GM21576 (cell line): Measurements from ENCODE around the gene NBL1.

Source experiments
- ATAC-seq: cut with Tn5 transposase; IDR thresholded peaks from one replicate; pipeline ENCODE4 v1.9.1; 2021; ENCODE audit warnings: mild to moderate bottlenecking, moderate library complexity; ENCODE audit not compliant: unreplicated experiment

The NBL1 gene

DNA sequence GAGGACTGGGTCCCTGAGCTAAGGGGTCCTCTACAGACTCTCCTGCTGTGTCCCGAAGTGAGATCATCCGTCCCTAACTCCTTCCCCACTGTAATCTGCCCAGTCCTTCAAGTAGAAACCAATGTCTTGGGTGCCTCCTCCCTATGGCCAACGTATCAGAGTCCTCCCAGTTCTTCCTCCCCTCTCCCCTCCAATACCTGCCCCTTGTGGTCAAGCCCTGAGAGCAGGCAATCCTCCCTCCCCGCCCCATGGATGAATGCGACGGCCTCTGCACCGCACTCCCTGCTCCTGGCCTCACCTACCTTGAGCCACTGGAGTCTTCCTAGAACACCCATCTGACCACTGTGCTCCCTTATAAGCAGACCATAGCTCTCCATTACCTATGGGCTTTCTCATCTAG, 51.7 kb downstream of the NBL1 start:
- ATAC-seq: no peak

DNA sequence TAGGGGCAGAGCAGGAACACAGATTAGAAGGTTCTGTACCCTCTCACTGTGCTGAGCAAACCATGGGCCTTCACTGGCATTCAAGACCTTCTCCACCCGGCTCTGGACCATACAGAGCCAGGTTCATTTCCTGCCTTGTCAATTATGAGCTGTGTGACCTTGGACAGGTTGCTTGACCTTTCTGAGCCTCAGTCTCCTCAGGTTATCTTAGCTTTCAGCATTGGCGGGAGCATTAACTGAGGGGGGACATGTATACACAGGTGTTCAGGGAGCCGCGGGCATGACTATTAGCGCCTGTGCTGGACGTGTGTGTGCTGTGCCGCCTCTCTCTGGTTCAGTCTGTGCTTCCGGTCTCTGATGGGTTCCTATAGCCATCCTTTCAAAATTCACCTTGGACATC, 52.7 kb downstream of the NBL1 start:
- ATAC-seq: no peak

DNA sequence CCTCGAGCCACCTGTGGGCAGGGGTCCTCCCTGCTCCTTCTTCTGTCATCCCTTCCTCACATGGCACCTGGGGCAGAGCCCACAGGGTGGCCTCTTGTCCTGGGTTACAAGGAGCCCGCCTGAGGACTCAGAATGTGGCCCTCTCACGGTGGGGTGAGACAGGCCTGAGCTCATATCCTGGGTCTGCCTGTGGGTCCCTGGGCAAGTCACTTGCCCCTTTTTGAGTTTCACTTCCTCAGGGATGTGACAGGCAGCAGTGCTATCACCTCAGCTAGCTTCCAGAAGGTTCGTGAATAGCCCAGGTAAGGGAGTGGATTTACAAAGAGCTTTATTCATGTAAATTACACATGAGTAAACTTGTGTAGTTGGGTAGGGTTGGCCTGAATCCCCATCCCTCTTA, 54.1 kb downstream of the NBL1 start:
- no peak for ATAC-seq

DNA sequence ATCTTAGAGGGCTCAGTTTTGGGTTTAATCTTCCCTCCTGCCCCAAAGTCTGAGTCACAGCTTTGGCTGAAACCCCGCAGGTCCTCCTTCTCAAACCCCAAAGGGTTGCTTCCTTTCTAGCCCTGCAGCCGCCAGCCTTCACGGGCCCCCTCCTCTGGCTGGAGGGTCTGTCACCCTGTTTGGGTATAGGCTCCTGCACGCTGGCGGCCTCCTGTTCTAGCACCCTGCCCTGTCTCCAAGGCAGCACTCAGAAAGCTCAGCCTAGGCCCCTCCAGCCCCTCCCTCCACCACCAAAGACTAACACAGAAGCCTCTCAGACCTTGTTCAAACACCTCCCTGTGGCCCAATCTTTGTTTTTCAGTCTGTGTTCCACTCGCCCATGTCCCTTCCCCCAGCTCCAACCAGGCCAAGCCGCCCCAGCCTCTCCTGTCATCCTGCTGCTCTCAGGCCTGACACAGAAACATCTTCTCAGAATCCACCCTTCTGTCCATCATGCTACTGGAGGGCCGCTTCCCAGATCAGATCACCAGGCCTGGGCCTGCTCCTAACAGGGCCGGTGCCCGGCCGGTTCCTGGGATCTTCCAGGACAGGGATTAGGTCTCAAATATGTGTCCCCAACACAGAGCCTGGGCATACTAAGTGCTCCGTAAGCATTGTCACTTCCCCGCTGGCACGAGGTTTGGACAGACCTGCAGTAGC, 56.1 kb downstream of the NBL1 start:
- ATAC-seq: no peak

DNA sequence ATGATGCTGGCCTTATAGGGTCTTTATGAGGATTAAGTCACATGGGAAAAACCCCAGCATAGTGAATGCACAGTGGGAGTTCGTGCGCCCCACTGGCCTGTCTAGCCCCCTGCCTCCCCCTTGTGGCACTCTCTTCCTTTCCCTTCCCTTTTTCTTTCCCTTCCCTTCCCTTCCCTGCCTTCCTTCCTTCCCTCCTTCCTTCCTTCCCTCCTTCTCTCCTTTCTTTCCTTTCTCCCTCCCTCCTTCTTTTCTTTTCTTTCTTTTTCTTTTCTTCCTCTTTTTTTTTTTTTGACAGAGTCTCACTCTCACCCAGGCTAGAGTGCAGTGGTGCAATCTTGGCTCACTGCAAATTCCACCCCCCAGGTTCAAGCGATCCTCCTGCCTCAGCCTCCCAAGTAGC, 59.2 kb downstream of the NBL1 start:
- no peak for ATAC-seq

DNA sequence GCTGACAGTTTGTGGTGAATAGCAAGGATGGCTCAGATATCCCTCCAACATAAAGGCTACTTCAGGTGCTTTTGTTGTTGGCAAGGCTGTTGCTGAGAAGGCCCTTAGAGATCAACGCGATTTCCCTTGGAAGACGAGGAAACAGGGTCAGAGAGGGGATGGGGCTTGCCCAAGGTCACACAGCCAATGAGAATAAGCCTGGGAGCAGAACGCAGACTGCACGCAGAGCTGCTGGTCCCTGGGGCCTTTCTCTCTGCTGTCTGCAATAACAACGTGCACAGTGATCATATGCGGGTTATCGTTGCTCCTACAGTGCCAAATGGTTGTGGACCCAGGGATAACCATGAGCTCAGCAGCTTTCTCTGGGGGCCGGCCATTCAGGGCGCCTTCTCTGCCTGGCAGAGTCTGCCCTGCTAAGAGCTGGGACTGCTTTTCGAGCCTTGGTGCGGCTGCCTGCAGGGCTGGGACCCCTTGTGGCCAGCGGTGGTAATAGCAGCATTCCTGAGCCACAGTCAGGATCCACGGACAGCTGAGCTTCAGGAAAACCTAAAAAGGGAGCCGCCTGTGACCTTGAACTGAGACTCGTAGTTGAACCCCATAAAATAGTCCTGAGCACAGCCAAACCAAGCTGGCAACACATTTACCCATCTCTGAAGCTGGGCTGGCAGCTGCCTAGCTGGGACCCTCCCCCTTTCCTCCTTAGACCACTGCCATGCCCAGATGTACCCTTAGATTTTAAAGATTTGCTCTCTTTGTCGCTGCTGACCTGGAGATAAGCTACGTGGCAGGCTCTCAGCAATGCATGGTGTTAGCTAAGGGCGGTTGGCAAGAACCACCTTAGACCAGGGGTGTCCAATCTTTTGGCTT, 60.4 kb downstream of the NBL1 start:
- no peak for ATAC-seq

DNA sequence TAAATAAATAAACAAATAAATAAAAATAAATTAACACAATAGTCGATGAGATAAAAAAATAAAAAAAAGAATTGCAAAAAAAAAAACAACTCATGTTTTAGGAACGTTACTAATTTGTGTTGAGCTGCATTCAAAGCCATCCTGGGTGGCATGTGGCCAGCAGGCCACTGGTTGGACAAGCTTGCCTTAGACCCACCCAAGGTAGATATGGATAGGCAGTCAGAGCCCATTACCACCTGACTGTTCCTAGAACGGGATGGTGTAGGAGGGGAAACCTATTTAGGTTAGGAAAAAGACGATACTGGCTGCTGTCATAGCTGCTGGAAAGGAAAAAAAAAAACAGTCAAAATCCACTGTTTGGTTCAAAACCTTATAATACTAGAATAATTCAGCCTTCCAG, 61.4 kb downstream of the NBL1 start:
- ATAC-seq: no peak

DNA sequence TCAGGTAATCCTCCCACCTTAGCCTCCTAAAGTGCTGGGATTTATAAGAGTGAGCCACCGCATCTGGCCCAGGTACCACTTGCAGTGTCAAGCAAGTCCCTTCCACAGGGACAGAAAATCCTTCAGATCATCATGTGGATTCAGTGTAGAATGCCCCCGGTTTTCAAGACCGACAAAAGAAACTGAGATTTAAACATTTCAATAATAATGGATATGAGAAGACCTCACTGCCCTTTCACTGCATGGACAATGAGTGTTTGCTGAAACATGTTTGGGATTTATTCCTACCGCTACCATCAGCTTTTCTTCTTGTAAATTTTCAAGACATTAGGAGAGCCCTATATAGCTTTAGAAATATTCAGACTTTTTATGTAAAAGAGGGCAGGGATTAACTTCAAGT, 62.0 kb downstream of the NBL1 start:
- ATAC-seq: no peak
